HG03460 (cell line): ENCODE results near the gene CCT8.

Experiments used
- ATAC-seq: cut with Tn5 transposase; IDR thresholded peaks from one replicate; pipeline ENCODE4 v1.9.1; 2021; ENCODE audit not compliant: unreplicated experiment

CCT8 gene, protein sequence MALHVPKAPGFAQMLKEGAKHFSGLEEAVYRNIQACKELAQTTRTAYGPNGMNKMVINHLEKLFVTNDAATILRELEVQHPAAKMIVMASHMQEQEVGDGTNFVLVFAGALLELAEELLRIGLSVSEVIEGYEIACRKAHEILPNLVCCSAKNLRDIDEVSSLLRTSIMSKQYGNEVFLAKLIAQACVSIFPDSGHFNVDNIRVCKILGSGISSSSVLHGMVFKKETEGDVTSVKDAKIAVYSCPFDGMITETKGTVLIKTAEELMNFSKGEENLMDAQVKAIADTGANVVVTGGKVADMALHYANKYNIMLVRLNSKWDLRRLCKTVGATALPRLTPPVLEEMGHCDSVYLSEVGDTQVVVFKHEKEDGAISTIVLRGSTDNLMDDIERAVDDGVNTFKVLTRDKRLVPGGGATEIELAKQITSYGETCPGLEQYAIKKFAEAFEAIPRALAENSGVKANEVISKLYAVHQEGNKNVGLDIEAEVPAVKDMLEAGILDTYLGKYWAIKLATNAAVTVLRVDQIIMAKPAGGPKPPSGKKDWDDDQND

DNA sequence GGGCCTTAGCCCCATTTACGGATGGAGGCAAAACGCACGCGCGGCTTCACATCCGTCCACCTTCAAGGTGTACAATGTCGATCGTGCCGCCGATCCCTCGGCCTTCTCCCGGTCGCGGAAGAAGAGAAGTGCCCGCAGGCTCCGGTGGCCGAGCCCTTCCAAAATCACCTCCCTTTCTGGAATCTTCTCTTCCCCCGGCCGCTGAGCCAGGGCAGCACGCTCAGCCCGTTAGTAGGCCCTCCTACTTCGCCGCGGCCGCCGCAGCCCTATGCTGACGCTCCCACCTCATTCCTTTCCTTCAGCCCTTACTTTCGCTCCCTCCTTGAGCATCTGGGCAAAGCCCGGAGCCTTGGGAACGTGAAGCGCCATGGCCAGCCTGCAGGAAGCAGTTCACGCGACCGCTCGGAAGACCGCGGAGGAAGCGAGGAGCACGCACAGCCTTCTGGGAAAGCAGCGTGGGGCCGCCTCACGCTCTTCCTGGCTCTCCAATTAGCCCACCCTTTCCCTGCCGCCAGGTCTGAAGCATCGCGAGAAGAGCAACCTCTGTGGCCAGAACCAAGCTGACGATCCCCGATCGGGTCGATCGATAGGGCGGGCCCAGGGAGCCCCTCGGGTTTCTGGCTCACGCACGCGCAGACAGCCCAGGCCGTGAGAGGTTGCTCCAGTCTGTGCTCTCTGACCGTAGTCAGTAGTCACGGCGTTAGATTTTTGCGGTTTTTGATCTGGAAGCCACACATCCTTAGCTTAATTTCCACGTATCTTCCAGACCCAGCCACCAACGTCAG lies at the start of gene CCT8:
TSS of gene CCT8 (minus strand) at position 427 of the 785 bp plus-strand sequence. CDS start at position 369, 58 bp downstream.
- peak; percentile 92 for ATAC-seq

DNA sequence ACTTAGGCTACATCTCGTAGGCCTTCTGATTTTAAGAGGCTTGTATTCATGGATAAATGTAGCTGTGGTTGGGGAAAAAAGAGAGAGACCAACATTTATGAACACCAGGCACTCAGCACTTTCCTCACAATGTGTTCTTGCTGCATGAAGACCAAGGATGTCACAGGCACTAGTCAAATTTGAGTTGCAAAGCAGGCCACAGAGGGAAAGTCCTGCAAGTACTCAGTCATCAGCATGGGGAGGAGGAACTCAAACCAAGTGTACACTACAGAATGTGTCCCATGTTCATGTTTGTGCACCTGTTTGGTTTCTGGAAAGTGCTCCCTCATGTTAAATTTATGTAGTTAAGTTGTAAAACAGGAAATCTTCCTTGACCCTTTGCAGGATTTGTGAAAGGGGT lies 48.3 kb upstream of the CCT8 start:
- ATAC-seq, result peak; percentile 57

DNA sequence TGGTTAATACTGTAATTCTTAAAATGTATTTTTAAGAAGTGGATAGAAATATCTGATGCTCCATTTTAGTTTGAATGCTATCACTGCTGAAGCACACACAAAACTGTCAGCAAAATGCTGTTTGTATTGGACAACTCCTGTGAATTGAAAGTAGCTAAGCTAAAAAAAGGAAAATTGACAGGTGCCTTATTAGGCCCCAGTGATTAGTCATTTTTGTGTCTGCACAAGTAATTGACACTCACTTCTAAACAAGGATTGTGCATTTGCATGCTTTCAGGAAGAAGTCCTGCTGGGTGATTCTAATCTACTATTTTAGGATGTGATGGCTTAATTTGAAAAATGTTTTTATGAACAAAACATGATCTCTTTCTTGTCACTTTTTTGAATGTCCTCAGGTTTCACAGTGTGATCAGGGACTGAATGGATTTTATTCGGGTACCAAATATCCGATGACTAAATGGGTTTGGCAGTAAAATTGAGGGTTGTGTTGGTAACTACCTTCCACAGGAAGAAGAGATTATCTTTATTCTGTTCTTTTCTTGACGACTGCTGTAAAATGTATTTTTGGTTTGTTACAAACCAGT lies 44.0 kb upstream of the CCT8 start:
- no peak for ATAC-seq

DNA sequence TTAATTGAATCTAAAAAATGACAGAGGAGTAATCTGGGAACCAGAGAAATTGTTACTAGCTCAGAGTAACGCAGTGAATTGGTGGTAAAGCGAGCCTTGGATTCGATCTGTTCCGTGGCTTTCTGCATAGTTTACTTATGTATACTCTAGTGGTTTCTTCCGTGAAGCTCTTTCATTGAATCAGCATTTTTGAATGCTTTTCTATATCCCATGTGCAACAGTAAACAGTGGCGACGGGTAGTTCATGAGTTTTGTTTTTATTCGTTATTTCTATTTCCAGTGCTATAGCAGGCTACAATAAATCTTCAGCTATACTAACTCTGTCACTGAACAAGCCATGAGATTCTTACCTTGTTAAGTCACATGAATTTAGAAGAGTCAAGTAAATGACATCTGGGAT lies 42.5 kb upstream of the CCT8 start:
- no peak for ATAC-seq

DNA sequence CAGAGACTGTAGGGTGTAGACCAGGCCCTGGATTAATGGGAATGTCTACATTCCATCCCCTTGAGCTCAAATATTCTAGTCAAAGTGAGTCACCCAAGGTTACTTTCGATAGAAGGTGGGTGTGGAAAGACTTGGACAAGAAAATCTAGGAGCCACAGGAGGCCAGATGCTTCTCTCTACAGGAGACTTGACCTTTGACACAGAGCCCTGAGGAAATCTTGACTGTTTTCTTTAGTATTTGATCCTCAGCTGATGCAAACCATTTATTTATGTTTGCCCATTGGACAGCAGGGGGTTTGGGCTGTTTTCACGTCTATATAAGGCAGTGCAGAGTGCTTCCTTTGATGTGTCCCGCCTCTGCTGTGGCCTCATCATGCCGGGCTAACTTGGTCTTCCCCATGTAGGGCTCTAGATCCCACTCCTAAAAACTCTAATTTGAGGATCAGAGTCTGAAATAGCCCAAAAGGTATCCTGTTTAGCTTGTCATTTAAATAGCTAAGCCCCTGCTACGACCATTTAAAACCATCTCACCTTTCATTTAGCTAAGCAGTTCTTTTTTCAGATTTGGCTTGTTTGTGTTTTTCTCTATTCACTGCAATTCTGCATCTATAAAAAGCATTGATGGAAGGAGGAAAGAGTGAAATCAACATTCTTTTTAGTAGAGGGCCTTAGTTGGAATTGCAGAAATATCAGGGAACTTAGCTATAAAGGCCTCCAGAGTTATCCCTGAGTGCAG lies 41.5 kb upstream of the CCT8 start:
- no peak for ATAC-seq

DNA sequence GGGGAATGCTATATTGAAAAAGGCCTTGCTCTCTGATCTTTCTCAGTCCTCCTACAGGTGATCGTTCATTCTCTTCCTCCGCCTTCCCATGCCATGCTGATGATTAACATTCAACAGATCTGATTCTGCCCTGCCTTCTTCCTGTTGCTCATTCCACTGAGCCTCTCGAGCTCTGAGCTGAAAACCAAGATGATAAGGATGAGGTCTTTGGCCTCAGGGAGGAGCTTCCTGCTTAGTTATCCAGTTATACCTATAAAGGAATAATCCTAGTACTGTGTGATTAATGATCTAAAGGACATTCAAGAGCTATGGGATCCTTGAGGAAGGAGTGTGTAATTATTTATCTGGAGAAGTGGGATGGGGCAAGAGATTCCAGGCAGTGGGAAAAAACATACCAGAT lies 31.8 kb upstream of the CCT8 start:
- ATAC-seq, result no peak

DNA sequence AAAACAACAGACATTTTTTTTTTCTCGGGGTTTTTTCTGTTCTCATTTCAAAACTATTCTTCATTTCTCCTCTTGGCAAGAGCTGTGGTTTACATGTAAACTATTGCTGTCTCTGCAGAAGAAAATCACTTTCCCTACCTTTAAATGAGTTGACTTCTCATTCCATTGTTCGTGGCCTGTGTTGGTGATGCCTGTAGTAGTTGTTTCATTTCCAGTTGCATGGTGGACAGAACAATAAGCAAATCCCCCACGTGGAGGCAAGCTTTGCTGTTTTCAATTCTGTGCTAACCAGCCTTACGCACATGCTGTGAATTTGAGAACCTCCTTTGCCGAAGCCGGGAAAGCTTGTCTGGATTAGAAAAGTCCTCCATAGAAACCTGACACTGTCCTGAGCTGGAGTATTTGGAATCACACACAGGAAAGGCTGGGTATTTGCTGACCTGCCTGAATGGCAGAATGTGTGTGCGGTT lies 30.8 kb upstream of the CCT8 start:
- no peak for ATAC-seq

DNA sequence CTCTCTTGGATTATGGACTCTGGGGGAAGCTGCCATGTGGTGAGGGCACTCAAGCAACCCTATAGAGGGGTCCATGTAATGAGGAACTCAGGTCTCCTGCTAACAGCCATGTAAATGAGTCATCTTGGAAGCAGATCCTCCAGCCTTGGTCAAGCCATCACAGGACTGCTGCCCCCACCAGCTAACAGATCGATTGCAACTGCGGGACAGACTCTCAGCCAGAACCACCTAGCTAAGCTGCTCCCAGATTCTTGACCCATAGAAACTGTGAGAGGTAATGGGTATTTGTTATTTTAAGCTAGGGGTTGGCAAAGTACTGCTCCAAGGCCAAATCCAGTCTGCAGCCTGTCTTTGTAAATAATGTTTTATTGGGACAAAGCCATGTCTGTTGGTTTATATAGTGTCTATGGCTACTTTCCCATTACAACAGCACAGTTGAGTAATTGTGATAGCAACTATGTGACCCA lies 29.4 kb upstream of the CCT8 start:
- ATAC-seq, result no peak

DNA sequence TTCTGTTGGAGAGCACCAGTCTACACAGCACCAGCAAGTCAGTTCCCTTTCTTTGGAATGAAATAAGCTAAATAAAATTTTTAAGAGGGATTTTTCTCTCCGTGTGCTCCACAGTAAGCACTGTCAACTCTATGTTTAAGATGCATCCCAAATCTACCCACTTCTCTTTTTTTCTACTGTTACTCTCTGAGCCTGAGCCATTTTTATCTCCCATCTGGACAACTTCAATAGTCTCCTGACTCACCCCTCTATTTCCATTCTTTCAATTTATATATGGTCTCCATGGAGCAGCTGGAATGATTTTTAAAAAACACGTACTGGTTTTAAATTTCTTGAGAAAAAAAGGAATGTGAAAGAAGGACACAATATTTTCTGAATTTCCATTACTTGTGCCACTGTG lies 24.7 kb upstream of the CCT8 start:
- no peak for ATAC-seq

DNA sequence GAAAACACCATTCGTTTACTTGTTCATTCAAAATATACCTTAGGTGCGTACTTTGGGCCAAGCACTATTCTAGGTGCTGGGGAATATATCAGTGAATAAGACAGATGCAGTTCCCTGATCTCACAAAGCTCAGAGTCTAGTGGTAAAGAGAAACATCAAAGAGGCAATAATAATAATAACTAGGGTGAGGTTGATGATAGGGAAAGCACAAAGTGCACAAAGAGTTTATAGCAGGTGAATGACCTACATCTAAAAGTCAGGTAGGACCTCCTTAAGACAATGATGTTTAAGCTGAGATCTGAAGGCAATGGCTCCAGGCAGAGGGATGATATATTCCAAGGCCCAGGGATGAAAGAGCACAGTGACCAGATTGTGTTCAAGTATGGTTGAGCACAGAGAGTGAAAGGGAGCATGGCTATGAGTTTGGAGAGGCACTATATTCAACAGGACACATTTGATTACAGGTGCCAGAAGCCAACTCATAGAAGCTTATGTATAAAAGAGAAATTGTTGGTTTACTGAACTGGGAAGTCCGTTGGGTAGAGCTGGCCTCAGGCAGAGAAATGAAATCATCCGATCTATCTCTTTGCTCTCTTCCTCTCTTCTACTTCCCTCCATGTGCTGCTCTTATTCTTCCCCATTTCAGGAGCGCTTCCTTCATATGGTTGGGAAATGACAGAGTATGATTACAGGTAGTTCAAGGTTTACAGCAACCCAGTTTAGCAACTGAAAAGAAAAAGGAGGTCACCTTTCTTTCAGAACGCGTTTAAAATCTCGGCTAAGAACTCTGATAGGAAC lies 23.0 kb upstream of the CCT8 start:
- ATAC-seq, result no peak

DNA sequence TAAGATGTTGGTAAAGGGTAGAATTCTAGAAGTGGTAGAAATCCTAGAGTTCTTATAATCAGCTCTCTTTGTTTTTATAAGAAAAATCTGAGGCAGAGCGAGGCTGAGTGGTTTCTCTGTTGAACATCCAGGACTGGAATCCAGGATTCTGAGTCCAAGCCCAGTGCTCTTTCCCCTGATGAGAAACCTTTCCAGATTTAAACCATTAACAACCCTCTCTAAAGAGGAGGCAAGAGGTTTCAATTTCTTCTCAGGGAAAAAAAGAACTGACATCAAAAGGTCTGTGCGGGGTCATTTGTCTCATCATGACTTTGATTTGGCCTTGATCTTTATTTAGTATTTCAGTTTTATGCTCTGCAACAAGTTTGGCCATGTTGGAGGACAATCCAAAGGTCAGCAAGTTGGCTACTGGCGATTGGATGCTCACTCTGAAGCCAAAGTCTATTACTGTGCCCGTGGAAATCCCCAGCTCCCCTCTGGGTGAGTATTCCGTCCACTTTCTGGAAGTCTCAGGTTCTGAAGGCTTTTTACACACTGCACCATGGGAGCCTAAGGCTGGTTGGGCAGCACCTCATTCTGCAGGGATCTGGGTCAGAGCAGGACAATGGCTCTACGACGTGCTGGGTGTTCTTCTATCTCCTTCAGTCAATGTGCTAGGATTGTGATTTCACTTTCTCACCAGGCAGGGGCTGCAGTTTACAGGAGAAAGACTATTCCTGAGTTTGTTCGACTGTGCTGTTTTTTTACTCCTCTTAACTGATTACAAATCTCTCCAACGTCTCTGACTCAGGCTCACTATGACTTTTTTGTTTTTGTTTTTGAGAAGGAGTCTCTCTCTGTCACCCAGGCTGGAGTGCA lies 18.9 kb upstream of the CCT8 start:
- no peak for ATAC-seq

DNA sequence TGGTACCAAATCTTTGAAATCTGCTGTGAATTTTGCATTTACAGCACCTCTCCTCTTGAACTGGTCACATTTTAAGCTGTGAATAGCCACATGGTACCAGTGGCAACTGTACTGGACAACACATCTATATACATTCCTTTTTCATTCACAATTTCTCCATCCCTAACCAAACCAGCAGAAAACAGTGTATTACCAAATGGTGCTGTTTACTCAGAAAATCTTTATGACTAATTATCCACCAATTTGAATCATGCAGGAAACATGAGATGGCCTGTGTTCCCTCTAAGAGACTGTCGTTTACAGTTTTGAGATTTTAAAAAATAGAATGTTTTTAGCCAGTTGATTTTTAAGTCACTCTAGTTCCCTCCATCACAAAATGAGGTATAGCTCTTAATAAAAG lies 17.6 kb upstream of the CCT8 start:
- no peak for ATAC-seq

DNA sequence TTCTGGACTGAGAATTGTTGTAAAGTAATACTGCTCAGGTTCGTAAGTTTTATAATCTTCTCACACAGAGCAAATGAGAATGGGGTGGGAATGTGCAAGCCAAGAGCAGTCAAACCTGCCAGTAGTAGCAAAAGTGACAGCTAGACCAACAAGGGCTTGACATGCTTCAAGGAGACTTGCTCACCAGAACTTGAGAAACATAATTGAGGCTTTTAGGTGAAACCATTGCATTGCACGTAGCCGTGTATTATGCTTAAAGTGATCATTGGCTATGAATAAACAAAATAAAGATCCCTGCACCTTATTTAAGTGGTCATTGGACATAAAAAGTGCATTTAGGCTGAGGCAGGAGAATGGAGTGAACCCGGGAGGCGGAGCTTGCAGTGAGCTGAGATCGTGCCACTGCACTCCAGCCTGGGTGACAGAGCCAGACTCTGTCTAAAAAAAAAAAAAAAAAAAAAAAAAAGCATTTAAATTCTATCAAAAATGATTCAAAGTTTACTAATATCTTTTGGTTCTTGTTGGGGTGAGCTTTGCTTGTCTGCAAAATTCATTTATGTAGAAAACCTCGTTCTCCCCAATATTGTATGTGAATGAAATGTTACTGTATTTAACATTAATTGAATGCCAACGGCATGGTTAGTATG lies 11.8 kb upstream of the CCT8 start:
- no peak for ATAC-seq

DNA sequence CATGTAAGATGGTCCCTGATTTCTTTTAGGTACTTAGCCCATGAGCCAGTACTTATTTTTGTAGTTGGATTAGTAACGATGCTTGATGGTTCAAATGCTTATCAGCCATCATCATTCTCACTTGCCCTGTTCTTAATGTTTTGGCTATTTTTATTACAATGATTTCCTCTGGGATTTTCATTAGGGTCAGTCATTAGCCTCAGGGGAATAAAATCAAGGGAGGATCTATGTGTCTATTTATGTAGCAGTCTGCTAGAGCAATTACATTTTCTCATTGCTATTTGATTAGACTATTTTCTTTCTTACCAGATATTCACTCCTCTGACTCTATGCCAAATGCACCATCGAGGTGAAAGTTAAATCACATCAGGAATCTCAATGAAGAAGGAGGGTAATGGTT lies 10.9 kb upstream of the CCT8 start:
- no peak for ATAC-seq

DNA sequence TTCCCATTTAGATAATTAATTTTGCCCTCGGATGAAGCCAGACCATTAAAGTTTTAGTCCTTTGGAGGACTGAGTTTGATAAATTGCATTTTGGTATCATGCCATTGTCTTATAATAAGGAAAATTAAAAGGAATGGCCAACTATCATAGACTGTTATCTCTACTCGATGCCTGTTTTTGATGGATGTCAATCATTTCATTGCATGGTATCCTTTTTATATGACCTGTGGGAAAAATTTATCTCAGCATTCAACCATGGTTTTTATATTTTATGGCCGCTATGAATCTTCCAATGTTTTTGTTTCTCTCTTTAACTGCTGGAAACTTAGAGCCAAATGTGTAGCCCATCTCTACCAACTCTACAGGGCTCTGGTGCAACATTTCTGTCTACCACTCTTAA lies 9.9 kb upstream of the CCT8 start:
- ATAC-seq, result no peak

DNA sequence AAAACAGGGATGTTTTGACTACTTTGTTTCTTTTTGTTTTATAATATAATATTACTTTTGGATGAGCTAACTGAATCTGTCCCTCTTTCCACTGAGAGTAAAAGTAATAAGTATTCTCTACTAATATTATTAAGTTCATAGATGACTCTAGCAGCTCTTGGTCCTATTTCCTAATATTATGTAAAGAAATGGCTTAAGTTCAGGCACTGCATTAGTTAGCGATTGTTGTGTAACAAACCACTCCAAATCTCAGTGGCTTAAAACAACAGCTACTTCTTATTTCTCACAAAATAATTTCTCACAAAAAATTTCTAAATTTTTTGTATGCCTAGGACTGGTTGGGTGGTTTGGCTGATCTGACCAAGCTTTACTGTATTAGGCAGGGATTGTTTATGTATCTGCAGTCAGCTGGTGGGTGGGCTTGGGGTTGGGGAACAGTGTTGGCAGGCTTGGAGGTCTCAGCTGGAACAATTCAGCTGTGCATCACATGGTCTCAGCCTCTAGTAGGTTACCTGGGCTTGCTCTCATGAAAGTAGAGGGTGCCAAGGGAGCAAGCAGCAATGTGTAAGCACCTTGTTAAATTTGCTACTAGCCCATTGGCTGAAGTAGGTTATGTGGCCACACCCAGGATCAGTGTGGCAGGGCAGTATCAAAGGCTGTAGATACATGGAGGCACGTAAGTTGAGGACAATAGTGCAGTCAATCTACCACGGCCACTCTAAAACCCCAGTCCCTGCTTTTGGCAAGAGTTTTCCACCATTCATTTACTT lies 8.8 kb upstream of the CCT8 start:
- no peak for ATAC-seq

DNA sequence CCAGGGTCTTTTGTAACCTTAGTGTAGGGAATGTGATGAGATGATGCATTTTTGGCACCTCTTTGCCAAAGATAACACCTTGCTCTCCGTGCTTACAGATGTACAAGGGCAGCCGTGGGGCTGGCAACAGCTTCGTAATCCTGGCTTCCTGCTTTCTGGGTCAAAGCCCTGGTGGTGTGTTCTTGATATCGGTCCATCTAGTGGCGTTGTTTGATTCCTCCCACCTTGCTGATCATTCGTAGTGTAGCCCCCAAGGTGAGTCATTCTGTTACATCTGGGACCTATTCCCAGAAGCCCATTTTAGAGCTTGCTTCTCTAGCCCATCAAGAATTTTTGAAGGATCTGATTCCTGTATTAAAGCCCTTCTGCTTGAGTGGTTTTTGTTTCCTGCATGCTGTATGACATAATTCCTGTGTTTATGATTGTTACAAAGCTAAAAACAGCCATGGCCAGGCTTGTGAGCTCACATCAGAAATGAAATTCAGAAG lies 7.0 kb upstream of the CCT8 start:
- ATAC-seq, result no peak
